HG03095 (cell line): ENCODE results near the gene HOTAIR.

ENCODE experiments used
- ATAC-seq: cut with Tn5 transposase; IDR thresholded peaks from one replicate; pipeline ENCODE4 v1.9.1; 2021; ENCODE audit warnings: moderate library complexity; ENCODE audit not compliant: unreplicated experiment

The HOTAIR gene

DNA sequence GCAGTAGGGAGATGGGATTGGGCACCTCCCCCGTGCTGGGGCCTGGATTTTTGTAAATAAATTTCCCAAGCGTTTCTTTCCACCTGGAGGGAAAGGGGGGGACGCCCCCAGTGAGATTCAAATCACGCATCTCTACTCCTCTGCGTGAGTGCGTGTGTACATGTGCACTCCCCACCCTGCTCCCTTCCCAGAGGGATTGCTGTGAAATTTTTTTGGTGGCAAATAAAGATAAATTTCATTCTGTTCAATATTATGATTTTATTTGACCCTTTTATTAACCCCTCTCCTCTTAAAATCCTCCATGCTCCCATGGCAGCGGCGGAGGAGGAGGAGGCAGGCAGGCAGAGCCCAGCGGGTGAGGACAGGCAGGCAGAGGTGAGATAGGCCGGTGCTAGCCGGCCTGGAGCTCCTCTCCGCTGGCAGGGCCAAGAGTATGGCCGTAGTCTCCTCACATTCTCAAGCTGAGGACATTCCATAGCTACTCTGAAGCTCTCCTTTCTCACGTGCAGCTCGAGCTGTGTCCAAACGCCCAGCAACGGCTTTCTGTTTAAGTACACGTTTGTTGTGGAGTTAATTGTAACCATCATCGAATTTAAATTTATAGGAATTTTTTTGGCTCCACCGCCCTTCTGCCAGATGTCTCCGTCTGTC is 1.5 kb upstream of the HOTAIR start:
- ATAC-seq: no peak

DNA sequence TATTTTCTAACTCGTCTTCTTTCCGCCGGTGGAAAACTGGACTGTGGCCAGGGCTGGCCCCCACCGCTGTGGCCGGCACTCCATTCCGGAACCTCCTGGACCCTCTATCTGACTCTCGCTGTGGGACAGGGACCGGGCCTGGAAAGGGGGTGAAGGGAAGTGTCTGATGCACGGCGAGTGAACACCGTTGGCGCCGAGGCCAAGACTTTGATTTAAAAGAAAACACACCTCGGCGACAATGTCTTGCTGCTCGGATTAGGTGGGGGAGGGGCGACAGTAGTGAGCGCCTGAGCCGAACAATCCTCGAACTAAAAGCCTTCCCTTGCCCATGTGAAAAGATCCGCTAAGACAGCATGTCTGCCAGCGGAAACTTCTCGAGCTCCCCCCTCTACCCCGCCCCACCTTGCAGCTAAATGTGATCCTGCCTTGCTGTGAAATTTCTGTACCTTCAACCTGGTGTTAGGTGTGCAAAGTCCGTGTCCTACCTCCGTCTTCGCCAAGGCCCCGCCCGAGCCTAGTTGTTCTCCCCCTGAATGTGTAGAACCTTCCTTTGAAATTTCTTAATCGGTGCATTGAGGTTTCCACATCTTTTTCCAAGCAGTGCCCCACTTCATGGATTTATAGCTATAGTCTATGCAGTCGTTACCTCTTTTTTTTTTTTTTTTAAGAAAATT is 862 bp upstream of the HOTAIR start:
- no peak for ATAC-seq

DNA sequence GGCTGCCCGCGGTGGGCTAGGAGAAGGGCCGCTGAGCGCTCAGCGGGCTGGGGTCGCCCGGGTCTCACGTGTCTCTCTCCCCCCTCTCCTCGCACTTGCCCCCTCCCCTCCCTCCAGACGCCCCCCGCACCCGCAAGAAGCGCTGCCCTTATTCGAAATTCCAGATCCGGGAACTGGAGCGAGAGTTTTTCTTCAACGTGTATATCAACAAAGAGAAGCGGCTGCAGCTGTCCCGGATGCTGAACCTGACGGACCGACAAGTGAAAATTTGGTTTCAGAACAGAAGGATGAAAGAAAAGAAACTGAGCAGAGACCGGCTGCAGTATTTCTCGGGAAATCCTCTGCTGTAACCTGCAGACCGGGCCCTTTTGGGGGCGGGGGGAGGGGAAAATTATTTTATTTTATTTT is 314 bp upstream of the HOTAIR start:
- no peak for ATAC-seq

DNA sequence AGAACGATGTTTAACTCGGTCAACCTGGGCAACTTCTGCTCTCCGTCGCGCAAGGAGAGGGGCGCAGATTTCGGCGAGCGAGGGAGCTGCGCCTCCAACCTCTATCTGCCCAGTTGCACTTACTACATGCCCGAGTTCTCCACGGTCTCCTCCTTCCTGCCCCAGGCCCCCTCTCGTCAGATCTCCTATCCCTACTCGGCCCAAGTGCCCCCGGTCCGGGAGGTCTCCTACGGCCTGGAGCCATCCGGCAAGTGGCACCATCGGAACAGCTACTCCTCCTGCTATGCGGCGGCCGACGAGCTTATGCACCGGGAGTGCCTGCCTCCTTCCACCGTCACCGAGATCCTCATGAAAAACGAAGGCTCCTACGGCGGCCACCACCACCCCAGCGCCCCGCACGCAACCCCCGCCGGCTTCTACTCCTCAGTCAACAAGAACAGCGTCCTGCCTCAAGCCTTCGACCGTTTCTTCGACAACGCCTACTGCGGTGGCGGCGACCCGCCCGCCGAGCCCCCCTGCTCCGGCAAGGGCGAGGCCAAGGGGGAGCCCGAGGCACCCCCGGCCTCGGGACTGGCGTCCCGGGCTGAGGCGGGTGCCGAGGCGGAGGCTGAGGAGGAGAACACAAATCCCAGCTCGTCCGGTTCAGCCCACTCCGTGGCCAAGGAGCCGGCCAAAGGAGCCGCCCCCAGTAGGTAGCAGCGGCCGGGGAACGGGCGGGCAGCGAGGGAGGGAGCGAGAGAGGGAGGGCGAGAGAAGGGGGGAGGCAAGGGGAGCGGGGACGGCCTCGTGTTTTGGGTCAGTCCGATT is 1.3 kb downstream of the HOTAIR start:
- no peak for ATAC-seq

DNA sequence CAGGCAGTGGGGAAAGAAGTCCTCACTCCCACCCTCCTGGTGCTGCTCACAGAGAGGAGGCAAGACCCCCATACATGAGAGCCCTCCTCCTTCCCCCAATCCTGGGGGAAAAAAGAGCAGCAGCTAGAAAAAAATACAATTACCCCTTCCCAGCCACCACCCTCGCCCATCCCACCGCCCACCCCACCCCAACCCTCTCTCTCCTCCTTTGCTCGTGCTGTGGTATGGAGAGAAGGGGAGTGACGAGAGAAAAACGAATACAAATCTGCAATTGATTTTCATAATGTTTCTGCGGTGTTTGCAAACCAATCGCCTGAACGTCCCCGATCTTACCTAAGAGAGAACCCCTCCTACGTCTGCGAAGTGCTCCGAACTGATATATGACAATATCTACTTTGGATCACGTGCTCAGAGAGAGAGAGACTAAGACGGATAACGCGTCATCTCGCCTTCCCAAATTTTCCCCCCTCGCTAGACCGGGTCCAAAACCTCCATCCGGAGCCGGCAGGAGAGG is 2.0 kb downstream of the HOTAIR start, which contains the start of gene HOXC11:
TSS of gene HOXC11 (plus strand) at position 405 of the 514 bp plus-strand sequence. CDS start 116 bp downstream, outside the sequence.
- ATAC-seq: no peak

DNA sequence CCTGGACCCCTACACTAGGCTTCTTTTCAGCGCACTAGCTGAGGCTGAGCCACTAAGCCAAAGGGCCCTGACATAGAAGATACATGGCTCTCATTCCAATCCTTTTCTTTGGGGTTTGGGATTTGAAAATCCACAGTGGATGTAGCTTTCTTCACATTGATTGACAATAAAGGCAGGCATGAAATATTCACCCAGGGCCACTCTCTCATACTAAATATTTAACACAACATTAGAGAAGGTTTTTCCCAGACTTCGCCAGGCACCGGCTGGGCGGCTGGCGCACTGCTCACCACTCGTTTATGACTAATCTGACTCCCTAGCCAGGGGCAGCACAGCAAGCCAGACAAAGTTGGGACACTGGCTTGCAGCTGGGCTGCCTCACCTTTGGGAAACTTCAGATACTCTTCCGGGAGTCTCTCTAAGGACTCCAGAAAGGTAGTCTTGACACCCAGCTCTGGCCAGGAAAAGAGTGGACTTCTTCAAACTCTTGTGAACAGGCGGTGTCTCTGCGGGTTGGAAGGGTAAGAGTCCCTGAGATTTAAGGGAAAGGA is 2.5 kb downstream of the HOTAIR start:
- no peak for ATAC-seq

DNA sequence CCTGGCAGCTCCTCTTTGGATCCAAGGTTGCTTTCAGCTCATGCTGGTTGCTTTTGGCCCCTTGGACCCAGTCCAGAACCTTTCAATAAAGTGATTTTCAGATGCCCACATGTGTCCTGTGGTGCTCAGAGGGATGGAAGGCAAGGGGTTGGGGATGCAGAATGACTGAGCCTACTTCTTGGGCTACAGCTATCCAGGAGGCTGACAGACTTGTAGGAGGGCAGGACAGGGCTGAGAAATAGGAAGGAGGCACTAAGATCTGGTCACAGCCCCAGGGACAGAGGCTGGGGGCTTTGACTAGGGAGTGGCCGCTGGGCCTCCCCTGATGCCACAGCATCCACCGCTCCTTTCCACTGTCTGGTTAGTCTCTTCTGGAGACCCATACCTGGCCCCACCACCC is 3.1 kb downstream of the HOTAIR start:
- ATAC-seq: no peak

DNA sequence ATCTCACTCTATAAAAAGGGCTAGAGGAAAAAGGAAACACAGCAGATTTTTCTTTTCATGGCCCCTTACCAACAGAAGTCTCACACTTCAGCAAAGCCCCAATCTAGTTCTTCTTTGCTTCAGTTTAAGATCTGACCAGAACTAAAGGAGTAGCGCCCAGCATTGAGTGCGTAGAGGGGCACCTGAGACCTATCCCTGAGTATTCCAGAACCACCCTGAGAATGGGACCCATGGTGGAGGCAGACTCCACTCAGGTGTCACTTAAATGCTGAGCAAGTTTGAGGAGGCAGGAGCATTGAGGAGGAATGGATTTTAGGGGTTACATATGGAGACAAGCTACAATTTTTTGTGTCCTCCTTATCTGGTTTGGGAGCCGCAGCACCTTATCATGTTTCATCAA is 3.6 kb downstream of the HOTAIR start:
- no peak for ATAC-seq

DNA sequence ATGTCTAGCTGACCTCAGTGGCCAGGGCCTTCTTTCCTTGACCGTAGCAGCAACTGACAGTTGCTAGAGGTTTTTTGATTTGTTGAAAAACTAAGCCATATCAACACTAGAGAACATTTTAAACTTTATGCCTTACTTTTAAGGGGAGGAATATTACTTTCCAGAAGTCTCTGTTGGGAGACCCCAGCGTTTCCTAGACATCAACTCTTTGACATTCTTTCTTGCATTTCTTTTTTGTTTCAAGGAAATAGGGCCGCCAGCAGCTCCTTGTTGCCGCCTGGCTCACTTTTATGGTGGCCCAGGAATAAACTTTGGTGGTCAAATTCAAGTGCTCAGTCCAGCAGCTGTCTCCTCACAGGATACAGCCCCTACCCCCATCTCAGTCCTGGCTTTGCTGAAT is 4.3 kb downstream of the HOTAIR start:
- ATAC-seq: no peak

DNA sequence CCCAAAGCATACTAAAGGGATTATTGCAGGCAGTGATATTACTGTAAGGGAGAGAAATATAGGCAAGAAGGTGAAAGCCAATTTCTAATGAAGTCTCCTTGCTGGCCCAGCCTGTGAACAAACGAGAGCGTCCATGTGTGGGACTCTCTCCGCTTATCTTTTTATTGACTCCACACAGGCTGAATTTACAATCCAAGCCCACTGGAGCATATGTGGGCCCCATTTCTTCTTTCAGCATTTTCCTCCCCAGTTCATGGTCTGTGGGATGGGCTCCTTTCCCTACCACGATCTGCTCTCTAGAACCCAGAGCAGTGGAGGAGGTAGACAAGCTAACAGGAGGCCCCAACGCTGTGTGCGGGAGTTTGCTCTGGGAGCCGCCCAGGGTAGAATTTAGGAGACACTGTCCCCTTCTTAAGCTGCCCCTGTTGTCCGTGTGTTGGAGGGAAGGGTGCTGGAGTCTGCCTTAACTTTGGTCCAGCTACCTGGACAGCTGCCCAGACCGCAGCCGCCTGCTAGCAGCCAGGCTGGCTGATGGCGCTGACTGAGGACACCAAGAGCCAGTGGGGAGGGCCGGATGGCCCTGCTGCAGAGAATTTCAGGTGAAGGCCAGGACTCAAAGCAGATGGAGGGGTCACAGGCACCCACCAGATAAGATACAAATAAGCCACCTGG is 5.0 kb downstream of the HOTAIR start:
- ATAC-seq: no peak

DNA sequence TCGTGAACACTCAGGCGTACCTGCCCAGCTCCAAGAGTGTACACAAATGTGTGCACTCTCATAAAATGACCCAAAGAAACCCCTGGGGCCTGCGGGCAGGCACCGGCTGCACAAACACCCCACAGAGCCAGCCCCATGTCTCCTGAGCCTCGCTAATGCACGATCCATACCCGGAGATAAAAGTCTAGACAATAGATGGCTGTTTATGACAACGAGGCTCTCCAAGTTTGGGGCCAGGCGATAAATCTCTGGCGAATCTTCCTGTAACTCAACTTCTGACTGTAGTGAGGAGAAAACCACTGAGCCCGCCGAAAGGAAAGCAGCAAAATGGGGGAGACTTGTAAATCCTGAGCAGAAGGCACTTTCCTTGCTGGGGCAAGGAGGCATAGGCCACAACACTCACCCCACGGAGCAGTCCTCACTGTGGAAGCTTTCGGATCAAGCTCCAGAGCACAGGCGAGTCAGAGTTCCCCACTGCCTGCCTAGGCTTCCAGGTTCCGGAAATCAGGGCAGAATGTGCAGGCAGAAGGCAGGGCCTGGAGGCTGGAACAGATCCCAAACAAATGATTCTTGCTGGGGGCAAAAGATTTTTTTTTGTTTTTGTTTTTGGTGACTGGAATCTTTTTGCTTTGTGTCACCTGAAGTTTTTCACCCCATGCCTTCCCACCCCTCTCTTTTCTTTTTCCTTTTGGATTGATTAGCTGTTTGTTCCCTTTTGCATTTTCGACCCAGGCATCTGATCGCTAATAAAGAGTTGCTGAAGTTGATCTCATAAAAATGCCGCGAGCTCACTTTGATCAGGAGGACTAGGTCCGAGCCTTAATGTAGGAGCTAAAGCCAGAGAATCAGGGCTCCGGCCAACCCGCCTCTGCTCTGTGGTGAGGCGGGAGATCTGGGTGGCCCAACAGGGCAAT is 6.3 kb downstream of the HOTAIR start:
- ATAC-seq: no peak

DNA sequence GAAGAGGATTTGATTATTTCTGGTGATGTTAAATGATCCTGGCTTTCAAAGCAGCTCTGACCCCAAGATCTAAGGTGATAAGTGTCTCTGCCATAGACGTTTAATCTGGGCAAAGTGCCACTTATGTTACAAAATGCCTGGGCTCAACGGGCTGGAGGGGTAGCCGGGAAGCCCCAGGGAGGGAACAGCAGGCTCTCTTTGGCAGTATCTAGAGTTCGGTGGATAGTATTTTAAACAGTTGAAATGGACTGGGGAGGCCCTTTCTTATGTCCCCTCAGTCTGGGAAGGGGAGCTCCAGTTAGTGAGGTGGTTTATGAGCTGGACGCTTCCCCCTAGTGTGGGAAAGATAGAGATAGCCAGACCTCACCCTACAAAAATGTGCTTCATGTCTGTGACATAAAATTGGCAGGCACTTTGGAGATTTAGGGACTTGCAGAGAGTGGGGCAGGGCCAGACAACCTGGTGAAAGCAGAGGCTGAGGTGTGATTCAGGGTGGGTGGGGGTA is 7.3 kb downstream of the HOTAIR start:
- ATAC-seq: no peak

DNA sequence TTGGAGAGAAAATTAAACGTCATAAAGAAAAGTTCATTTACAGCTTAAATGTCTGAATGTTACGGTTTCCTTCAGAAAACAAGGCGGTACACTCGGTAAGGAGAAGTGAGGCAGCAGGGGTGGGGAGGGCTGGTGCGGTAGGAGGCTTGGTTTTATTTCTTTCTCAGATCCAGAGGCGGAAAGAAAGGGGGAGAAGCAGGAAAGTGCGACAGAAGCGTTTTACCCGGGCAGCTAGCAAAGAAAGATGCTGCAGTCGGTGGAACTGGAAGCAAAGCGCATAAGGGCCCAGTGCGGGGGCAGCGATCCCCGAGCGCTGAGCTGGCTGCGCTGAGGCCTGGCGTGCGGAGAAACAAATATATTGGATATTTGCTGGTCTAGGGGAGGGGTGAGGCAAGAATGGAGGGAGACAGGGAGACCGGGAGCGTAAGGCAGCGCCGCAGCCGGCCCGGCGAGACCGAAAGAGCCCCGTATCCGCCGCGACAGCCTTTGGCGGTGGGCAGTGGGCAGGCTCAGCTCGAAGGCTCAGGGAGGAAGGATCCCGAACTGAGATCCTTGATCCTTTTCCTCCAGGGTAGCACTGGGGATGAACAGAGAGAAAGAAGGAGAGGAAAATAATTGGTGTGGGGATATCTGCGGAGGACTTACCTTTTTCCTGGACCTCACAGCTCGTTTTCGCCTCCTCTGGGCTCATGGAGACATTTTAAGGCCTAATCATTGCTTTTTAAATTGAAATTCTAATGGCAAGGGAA is 8.2 kb downstream of the HOTAIR start:
- ATAC-seq: no peak

DNA sequence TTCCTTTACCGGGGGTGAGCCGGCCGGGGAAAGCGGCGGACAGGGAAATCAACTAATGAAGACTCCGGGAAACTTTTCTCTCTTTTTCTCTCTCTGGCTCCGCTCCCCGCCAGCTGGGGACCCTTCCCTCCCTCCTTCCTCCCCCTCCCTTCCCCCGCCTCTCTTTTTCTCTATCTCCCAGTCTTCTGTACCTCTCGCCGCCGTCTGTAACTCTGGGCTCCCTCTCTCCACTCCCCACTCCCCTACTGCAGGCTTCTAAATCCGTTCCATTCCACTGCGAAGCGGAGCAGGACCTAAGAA is 8.7 kb downstream of the HOTAIR start:
- no peak for ATAC-seq

DNA sequence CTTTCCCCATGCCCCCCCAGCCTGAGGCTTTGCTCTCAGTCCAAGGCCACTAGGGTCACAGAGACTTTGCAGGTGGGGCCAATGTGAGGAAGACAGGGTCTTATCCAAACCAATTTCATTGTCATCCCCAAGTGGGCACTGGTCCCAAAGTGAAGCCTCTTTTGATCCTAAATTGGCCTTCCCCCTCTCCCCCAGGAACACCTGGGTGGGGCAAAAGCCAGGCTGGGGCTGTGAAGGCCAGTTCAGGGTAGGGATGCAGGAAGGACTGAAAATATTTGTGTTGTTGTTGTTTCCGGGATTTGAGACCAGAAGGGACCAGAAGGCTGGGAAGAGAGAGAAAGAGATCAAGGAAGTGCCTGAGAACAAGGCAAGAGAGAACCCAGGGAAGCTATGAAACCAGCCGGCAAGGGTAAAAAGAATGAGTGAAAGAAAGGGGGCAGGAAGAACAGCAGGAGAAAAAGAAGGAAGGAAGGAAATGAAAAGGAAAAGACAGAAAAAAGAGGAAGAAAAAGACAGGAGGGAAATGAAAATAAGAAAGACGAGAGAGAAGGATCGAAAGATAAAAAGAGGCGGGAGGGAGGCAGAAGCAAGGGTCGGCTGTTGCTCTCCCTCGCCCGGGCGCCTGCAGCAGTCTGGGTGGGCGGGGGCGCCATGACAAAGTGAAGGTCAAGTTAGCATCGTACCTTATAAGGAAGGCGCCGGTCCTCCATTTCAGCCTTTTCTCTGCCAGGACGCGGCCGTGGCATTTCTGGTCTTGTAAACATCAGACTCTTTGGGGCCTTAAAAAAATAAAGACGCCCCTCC is 9.3 kb downstream of the HOTAIR start:
- no peak for ATAC-seq

DNA sequence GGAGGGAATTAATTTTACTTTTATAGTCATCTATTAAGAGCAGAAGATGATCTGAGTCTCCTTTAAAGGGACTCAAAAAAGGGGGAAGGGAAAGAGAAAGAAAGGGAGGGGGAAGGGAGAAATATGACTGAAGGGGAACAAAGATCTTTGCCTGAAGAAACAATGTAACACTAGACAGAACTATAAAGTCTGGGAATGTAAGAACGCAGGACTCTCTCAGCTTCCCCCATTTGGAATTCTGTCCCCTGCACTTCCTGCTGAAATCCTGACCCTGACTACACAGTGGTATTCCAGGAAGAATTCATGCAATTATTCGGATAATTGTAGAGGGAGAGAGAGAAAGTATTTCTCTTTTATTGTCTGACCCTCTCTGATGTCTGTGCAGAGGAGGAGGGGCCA is 10.4 kb downstream of the HOTAIR start:
- no peak for ATAC-seq

DNA sequence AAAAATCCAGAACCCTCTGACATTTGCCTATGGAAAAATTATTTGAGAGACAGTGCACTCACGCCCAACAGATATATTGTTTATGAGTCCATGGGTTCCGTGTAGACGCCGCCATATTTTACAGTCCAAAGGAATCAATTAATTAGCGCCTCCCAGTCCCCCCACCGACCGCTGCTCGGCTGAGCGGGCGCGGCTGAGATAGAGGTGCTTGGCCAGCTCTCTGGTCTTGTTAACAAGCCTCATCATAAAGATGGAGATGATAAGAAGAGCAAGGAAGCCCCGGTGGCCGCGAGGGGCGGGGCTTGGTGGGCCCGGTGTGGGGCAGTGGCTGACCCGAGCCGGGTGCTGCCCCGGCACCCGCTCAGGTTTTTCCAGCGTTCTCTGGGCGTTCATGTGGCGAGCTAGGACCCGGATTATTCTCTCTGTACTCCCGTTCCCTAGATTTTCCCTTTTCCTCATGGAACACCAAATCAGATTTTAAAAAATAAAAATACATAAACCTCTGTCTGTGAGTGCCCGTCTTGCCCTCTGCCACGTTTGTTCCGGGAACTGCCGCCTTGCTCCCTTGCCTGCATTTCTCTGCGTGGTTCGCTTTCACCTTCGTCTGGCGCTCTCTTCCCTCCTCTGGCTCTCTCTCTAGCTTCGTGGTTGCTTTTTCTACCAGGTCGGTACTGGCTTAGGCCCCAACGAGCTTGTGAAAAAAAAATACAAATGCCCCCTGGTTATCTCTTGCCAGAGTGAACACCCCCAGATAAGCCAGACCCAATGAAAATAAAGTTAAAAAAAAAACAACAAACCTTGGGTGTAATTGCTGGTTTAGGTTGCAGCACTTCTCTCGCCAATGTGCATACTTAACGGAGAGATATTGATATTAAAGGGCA is 11.1 kb downstream of the HOTAIR start:
- no peak for ATAC-seq
